Measurements from ENCODE around the gene PSMB5.

- TF ChIP-seq POLR2AphosphoS5 (IDR thresholded peaks at IDR 0.05; ENCODE audit: borderline replicate concordance, low read depth, low read length) (no peak; the same call in 1 of the 2 replicates), EZH2 (IDR thresholded peaks at IDR 0.05) (no peak)
Observed at GRCh38 chr14:23028799-23029198, 5.9 kb downstream of the PSMB5 start.
